NCI-H345 treated with DMSO at 0.1 percent for 48 hours (cell line): ENCODE measurements around the gene SLC35E1.

Experiments used
- DNase-seq: peaks from one replicate; lab custom pipeline; 2025; ENCODE audit not compliant: unreplicated experiment; lab: John Stamatoyannopoulos, UW

The SLC35E1 gene

GRCh38 chr19:16504271-16504670, 67.9 kb downstream of the SLC35E1 start:
- no peak for DNase-seq
